Upper lobe of left lung (tissue), 6 donors: ENCODE results near the gene SNX24. TPM values are rescaled to one million over a fixed set of nuclear protein-coding genes. Genes with fewer than 3 reads are reported as not detected.
A peak's percentile ranks its signal among the peaks of the same experiment; 100 is the strongest.

Experiments
- ATAC-seq, 2 donors: fragments of 200-7000 bp; cut with Tn5 transposase; one replicate each; pipeline ENCODE4 v1.9.1; 2022; ENCODE audit warnings: mild to moderate bottlenecking in 2 of 2, moderate library complexity in 2 of 2; ENCODE audit not compliant: low FRiP score in 2 of 2
- DNase-seq, 2 donors: peaks; one replicate each; pipeline ENCODE4 v3.0.0-alpha.2; 2019 to 2020
- H3K27ac ChIP-seq, 4 donors: fragments of 200-600 bp; sonication (generic); one replicate each; pipeline ENCODE4 v1.5.1; 2016 to 2019
- H3K27me3 ChIP-seq, 4 donors: fragments of 200-600 bp; sonication (generic); one replicate each; pipeline ENCODE4 v1.5.1; 2017 to 2019
- H3K36me3 ChIP-seq, 4 donors: fragments of 200-600 bp; sonication (generic); one replicate each; pipeline ENCODE4 v1.5.1; 2016 to 2019
- H3K4me1 ChIP-seq, 4 donors: fragments of 200-600 bp; sonication (generic); one replicate each; pipeline ENCODE4 v1.5.1; 2018 to 2019
- H3K4me3 ChIP-seq, 4 donors: fragments of 200-600 bp; sonication (generic); one replicate each; pipeline ENCODE4 v1.5.1; 2017 to 2019; ENCODE audit warnings: mild to moderate bottlenecking in 2 of 4, moderate library complexity in 1 of 4
- H3K9me3 ChIP-seq, 4 donors: fragments of 200-600 bp; sonication (generic); one replicate each; pipeline ENCODE4 v1.5.1; 2018 to 2019
- CTCF ChIP-seq, 6 experiments: fragments of 450-650 bp in 4 of 6; fragments of 200-600 bp in 2 of 6; sonication (generic) in 2 of 6; IDR thresholded peaks; one replicate each; pipeline ENCODE4 v1.5.1; 2016 to 2019; ENCODE audit warnings: antibody characterized with exemption in 6 of 6
- EP300 ChIP-seq, 4 donors: sonication (generic); formaldehyde crosslinking; IDR thresholded peaks; one replicate each; pipeline ENCODE4 v1.5.1; 2017; ENCODE audit warnings: antibody characterized with exemption in 4 of 4, control low read depth in 2 of 4
- POLR2A ChIP-seq, 4 donors: fragments of 450-650 bp; IDR thresholded peaks; one replicate each; pipeline ENCODE4 v1.5.1; 2016 to 2017; ENCODE audit warnings: antibody characterized with exemption in 4 of 4, mild to moderate bottlenecking in 2 of 4
- POLR2AphosphoS5 ChIP-seq, 2 donors: sonication (generic); formaldehyde crosslinking; IDR thresholded peaks; one replicate each; pipeline ENCODE4 v1.5.1; 2017; ENCODE audit warnings: antibody characterized with exemption in 2 of 2
- WGBS, 2 donors: methylation state at CpG; one replicate each; pipeline ENCODE4 v1.1.5; 2017 to 2018; 5-methylcytosine and 5-hydroxymethylcytosine counted together
- total RNA-seq, 6 donors: library from RNA; depleted of rRNA in 4 of 6; stranded (reverse); fragments of >200 nt in 4 of 6; gene quantifications; one replicate each; pipeline versions ENCODE4 v1.1.0 to v1.2.1, GENCODE V29; 2016 to 2021
- donor health status: DM: no; HTN: no; CAD: no; lungs with moderate emphysema.
- donor health status: DM: no; HTN: yes; CAD: no; lungs with severe emphysema.

Gene SNX24, protein sequence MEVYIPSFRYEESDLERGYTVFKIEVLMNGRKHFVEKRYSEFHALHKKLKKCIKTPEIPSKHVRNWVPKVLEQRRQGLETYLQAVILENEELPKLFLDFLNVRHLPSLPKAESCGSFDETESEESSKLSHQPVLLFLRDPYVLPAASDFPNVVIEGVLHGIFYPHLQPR
- 10 to 100 TPM; 24.2 to 61.8 (median 35.6) TPM for total RNA-seq

GRCh38 chr5:122845229-122846050, at the start of gene SNX24:
Gene SNX24 (plus strand): TSS chr5:122845613. CDS start chr5:122845634, 21 bp downstream.
- H3K4me1 ChIP-seq, result peaks cover 18 to 53% (median 32%) of the 10 kb centered on the region in 4 donors
- DNase-seq (peak; percentile 87 to 95), ATAC-seq (peak; percentile 90 to 93)
- H3K9me3 ChIP-seq, result no peaks in the 10 kb centered on the region
- H3K36me3 ChIP-seq, result no peaks in the 10 kb centered on the region
- H3K27me3 ChIP-seq, result no peaks in the 10 kb centered on the region
- peak within 1 kb of the TSS; percentile 89 to 95 (median 94) for H3K27ac ChIP-seq
- 0 to 2% methylated on average over 9 to 54 of the region's 92 CpGs for WGBS, 2 donors
- peak in 2 of 4 donors; percentile 61 to 75 for TF ChIP-seq POLR2A (IDR thresholded peaks at IDR 0.05)
- TF ChIP-seq CTCF (IDR thresholded peaks at IDR 0.05), result peak in 2 of 6 experiments; percentile 7 to 19
- TF ChIP-seq EP300 (IDR thresholded peaks at IDR 0.05), result no peak
- peak in 1 of 2 donors; percentile 52 for TF ChIP-seq POLR2AphosphoS5 (IDR thresholded peaks at IDR 0.05)
- H3K4me3 ChIP-seq, result peak within 1 kb of the TSS; percentile 90 to 98 (median 96)

- ATAC-seq (no peak), DNase-seq (no peak)
- no peak for TF ChIP-seq CTCF (IDR thresholded peaks at IDR 0.05)
- TF ChIP-seq EP300 (IDR thresholded peaks at IDR 0.05), result no peak
- no peak for TF ChIP-seq POLR2AphosphoS5 (IDR thresholded peaks at IDR 0.05)
- no peak for TF ChIP-seq POLR2A (IDR thresholded peaks at IDR 0.05)
- Histone ChIP-seq H3K36me3 (peaks cover 11 to 80% (median 17%) of the 10 kb centered on the region in 4 donors), H3K4me3 (no peak overlapping the region), H3K9me3 (no peaks in the 10 kb centered on the region), H3K27me3 (no peaks in the 10 kb centered on the region), H3K27ac (no peak overlapping the region), H3K4me1 (no peaks in the 10 kb centered on the region)
- 89 to 92% methylated on average over 2 of the region's 2 CpGs for WGBS, 2 donors
Measured at GRCh38 chr5:122805481-122805880, 39.9 kb upstream of the SNX24 start.

- Histone ChIP-seq H3K9me3 (no peaks in the 10 kb centered on the region), H3K4me3 (no peak overlapping the region), H3K27ac (no peak overlapping the region), H3K27me3 (no peaks in the 10 kb centered on the region), H3K36me3 (peaks cover 0 to 47% (median 0%) of the 10 kb centered on the region in 4 donors), H3K4me1 (no peaks in the 10 kb centered on the region)
- no peak for DNase-seq
- no peak for ATAC-seq
- no peak for TF ChIP-seq CTCF (IDR thresholded peaks at IDR 0.05)
- TF ChIP-seq EP300 (IDR thresholded peaks at IDR 0.05), result no peak
- TF ChIP-seq POLR2AphosphoS5 (IDR thresholded peaks at IDR 0.05), result no peak
- TF ChIP-seq POLR2A (IDR thresholded peaks at IDR 0.05), result no peak
- 70 to 94% methylated on average over 2 of the region's 2 CpGs for WGBS, 2 donors
Measured at GRCh38 chr5:122810405-122810804, 35.0 kb upstream of the SNX24 start.

GRCh38 chr5:122815218-122815767, 30.1 kb upstream of the SNX24 start:
- ATAC-seq, result no peak
- WGBS, 2 donors, result 89 to 97% methylated on average over 3 of the region's 3 CpGs
- no peak overlapping the region for H3K4me3 ChIP-seq
- no peaks in the 10 kb centered on the region for H3K27me3 ChIP-seq
- peaks cover 0 to 44% (median 11%) of the 10 kb centered on the region in 4 donors for H3K36me3 ChIP-seq
- no peak for DNase-seq
- H3K9me3 ChIP-seq, result no peaks in the 10 kb centered on the region
- H3K4me1 ChIP-seq, result no peaks in the 10 kb centered on the region
- no peak for TF ChIP-seq EP300 (IDR thresholded peaks at IDR 0.05)
- TF ChIP-seq CTCF (IDR thresholded peaks at IDR 0.05), result no peak
- no peak for TF ChIP-seq POLR2AphosphoS5 (IDR thresholded peaks at IDR 0.05)
- no peak for TF ChIP-seq POLR2A (IDR thresholded peaks at IDR 0.05)
- no peak overlapping the region for H3K27ac ChIP-seq
